Gastroesophageal sphincter (tissue), 3 donors: Measurements from ENCODE around the gene KLHL15.

Experiments used
- CTCF ChIP-seq, 4 experiments: fragments of 200-600 bp in 2 of 4; fragments of 450-650 bp in 2 of 4; sonication (generic) in 1 of 4; IDR thresholded peaks; one replicate each; pipeline ENCODE4 v1.5.1; 2017 to 2019; ENCODE audit warnings: antibody characterized with exemption in 4 of 4, mild to moderate bottlenecking in 2 of 4, moderate library complexity in 2 of 4
- EP300 ChIP-seq: sonication (generic); formaldehyde crosslinking; IDR thresholded peaks from one replicate; pipeline ENCODE4 v1.6.1; 2017; ENCODE audit warnings: antibody characterized with exemption, mild to moderate bottlenecking
- POLR2A ChIP-seq, 2 donors: fragments of 450-650 bp; IDR thresholded peaks; one replicate each; pipeline ENCODE4 v1.6.1; 2017; ENCODE audit warnings: antibody characterized with exemption in 2 of 2, mild to moderate bottlenecking in 2 of 2, moderate library complexity in 1 of 2
- POLR2AphosphoS5 ChIP-seq: sonication (generic); formaldehyde crosslinking; IDR thresholded peaks from one replicate; pipeline ENCODE4 v1.6.1; 2017; ENCODE audit warnings: antibody characterized with exemption

- TF ChIP-seq CTCF (IDR thresholded peaks at IDR 0.05) (no peak), POLR2AphosphoS5 (no peak), POLR2A (IDR thresholded peaks at IDR 0.05) (no peak), EP300 (no peak)
These were observed 74.6 kb downstream of the KLHL15 start for GRCh38 chrX:23952391-23952790.
